Activated naive CD8-positive, alpha-beta T cell treated with anti-CD3 and anti-CD28 coated beads, Interleukin-2, amount 50 U/mL, for 24 hours (primary cell): ENCODE results near the gene PRRC2B.
"Not testable (repeated sequence)": the region's sequence is repeated elsewhere in the genome, so short reads cannot be mapped to it uniquely, and the experiment has no call there.

Experiments
- ATAC-seq: fragments of 150-1000 bp; cut with Tn5 transposase; one replicate; pipeline ENCODE4 v1.10.0; 2021
- DNase-seq: peaks from one replicate; pipeline ENCODE4 v3.0.0; 2021
- H3K27ac Mint-ChIP-seq: one replicate; pipeline ENCODE4 v1.8.0; 2021; ENCODE audit warnings: mild to moderate bottlenecking, mixed read lengths
- H3K27me3 Mint-ChIP-seq: one replicate; pipeline ENCODE4 v1.8.0; 2021; ENCODE audit warnings: mixed read lengths
- H3K36me3 Mint-ChIP-seq: one replicate; pipeline ENCODE4 v1.8.0; 2021; ENCODE audit warnings: low read depth, mixed read lengths
- H3K4me1 Mint-ChIP-seq: one replicate; pipeline ENCODE4 v1.8.0; 2021; ENCODE audit warnings: mixed read lengths
- H3K4me3 Mint-ChIP-seq: one replicate; pipeline ENCODE4 v1.8.0; 2021; ENCODE audit warnings: mild to moderate bottlenecking, moderate library complexity, mixed read lengths
- H3K9me3 Mint-ChIP-seq: one replicate; pipeline ENCODE4 v1.8.0; 2021; ENCODE audit warnings: mixed read lengths

The PRRC2B gene

DNA sequence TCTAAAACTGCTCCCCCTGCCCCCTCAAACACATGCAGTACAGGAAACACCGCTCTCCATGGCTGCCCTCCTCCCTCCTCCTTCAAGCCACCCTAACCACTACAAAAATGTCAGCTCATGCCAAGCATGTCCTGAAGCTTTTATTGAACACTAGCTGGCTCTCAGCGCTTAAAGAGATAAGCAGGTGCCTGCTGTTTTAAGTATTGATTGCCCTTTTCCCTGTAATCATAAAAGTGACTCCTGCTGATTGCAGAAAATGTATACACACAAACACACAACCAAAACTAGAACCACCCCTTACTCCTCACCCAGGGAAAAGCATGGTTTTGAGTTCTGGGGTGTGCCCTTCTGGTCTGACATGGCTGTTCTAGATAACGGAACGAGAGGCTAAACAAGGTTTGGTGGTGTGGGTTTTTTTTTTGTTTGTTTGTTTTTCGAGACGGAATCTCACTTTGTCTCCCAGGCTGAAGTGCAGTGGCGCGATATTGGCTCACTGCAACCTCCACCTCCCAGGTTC lies 140.9 kb downstream of the PRRC2B start:
- no peaks in the 10 kb centered on the region for H3K9me3 Mint-ChIP-seq
- peak overlapping the region; percentile 32 for H3K4me3 Mint-ChIP-seq

DNA sequence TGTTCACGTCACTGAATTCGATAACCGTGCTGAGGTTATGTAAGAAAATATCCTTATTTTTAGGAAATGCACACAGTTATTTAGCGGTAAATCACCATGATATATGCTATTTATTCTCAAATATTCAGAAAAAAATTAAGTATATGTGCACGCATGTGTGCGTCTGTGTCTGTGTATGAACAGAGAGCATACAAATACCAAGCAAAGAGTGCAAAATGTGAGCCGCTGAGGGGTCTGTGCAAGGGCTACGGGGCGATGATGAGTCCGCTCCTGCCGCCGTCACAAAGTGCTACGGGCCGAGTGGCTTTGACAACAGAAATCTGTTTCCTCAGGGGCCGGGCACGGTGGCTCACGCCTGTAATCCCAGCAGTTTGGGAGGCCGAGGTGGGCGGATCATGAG lies 144.1 kb downstream of the PRRC2B start:
- Mint-ChIP-seq H3K4me1 (peaks cover 25% of the 10 kb centered on the region), H3K27ac (no peak overlapping the region), H3K36me3 (no peaks in the 10 kb centered on the region), H3K27me3 (no peaks in the 10 kb centered on the region), H3K4me3 (no peak overlapping the region), H3K9me3 (peaks cover 8% of the 10 kb centered on the region)
- ATAC-seq (no peak), DNase-seq (no peak)

More for the DNA sequence above, 140.9 kb downstream of the PRRC2B start:
- ATAC-seq (no peak), DNase-seq (no peak)
- Mint-ChIP-seq H3K27me3 (no peaks in the 10 kb centered on the region), H3K36me3 (peaks cover 2% of the 10 kb centered on the region), H3K27ac (no peak overlapping the region), H3K4me1 (peaks cover 24% of the 10 kb centered on the region)

- peaks cover 6% of the 10 kb centered on the region for H3K36me3 Mint-ChIP-seq
- H3K4me1 Mint-ChIP-seq: peaks cover 21% of the 10 kb centered on the region
- ATAC-seq (no peak), DNase-seq (no peak)
- no peak overlapping the region for H3K4me3 Mint-ChIP-seq
- H3K27ac Mint-ChIP-seq: no peak overlapping the region
- peaks cover 20% of the 10 kb centered on the region for H3K9me3 Mint-ChIP-seq
- peaks cover 5% of the 10 kb centered on the region for H3K27me3 Mint-ChIP-seq
Measured at GRCh38 chr9:131539223-131539923, 145.5 kb downstream of the PRRC2B start.

DNA sequence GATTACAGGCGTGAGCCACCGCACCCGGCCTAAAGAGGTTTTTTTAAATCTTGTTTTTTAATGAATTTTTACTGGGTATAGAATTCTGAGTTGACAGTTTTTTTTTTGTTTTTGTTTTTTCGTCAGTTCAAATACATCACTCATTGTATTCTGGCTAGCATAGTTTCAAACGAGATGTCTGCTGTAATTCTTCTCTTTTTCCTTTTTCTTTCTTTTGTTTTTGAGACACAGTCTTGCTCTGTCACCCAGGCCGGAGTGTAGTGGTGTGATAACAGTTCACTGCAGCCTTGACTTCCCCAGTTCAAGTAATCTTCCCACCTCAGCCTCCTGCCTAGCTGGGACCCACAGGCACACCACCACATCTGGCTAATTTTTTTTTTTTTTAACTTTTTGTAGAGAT lies 149.3 kb downstream of the PRRC2B start:
- Mint-ChIP-seq H3K9me3 (peaks cover 24% of the 10 kb centered on the region), H3K4me3 (no peak overlapping the region), H3K27me3 (peaks cover 31% of the 10 kb centered on the region), H3K27ac (no peak overlapping the region), H3K4me1 (peaks cover 26% of the 10 kb centered on the region), H3K36me3 (peaks cover 13% of the 10 kb centered on the region)
- DNase-seq (no peak), ATAC-seq (no peak)

DNA sequence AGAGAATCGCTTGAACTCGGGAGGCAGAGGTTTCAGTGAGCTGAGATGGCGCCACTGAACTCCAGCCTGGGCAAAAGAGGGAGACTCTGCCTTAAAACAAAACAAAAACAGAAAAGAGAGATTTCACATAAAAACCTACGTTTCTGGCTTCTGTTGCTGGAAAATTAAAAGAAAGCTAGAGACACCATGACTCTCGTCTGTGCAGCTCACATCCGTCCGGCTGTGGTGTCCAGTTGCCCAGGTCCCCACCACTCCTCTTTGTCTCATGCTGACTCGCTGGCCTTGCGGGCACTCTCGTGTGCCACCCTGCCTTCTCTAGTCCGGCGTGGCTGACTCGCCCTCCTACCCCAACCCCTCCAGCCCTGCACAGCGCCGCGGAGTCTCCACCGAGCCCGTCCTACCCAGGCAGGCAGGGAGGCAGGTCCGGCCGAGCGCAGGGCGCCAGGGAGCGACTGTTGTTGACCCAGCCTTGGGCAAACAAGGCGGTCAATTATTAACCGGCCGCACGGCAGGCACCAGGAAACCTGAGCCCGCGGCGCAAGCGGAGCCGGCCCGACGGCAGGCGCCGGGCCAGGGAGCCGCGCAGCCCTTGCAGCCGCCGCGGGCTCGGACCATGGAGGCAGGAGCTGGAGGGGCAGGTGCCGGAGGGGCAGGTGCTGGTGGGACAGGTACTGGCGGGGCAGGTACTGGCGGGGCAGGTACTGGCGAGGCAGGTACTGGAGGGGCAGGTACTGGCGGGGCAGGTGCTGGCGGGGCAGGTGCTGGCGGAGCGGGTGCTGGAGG lies 151.3 kb downstream of the PRRC2B start, which contains the start of gene PRRT1B:
Gene PRRT1B, plus strand, starts transcription at position 521 of the 783 bp plus-strand sequence. Its CDS starts 93 bp downstream, at position 614.
- Mint-ChIP-seq H3K27ac (no peak within 1 kb of the TSS), H3K9me3 (peaks cover 27% of the 10 kb centered on the region), H3K4me3 (no peak within 1 kb of the TSS), H3K4me1 (peaks cover 18% of the 10 kb centered on the region), H3K36me3 (peaks cover 15% of the 10 kb centered on the region), H3K27me3 (peaks cover 50% of the 10 kb centered on the region)
- DNase-seq (no peak), ATAC-seq (no peak)

GRCh38 chr9:131545786-131546335 lies 152.0 kb downstream of the PRRC2B start:
- ATAC-seq (no peak), DNase-seq (no peak)
- Mint-ChIP-seq H3K27ac (no peak overlapping the region), H3K36me3 (peaks cover 15% of the 10 kb centered on the region), H3K4me1 (peaks cover 13% of the 10 kb centered on the region), H3K9me3 (peaks cover 27% of the 10 kb centered on the region), H3K27me3 (peaks cover 50% of the 10 kb centered on the region), H3K4me3 (no peak overlapping the region)

GRCh38 chr9:131546336-131547084 lies 152.6 kb downstream of the PRRC2B start:
- peak overlapping the region; percentile 63 for H3K4me3 Mint-ChIP-seq
- DNase-seq (no peak), ATAC-seq (no peak)
- H3K27ac Mint-ChIP-seq: no peak overlapping the region
- peaks cover 27% of the 10 kb centered on the region for H3K9me3 Mint-ChIP-seq
- peaks cover 15% of the 10 kb centered on the region for H3K36me3 Mint-ChIP-seq
- H3K4me1 Mint-ChIP-seq: peaks cover 13% of the 10 kb centered on the region
- peaks cover 50% of the 10 kb centered on the region for H3K27me3 Mint-ChIP-seq

- Mint-ChIP-seq H3K36me3 (peaks cover 10% of the 10 kb centered on the region), H3K27me3 (peaks cover 57% of the 10 kb centered on the region), H3K4me1 (peaks cover 13% of the 10 kb centered on the region)
- not testable (repeated sequence) for H3K27ac Mint-ChIP-seq, ATAC-seq, H3K4me3 Mint-ChIP-seq, H3K9me3 Mint-ChIP-seq, DNase-seq
Measured at GRCh38 chr9:131549186-131549585, 155.3 kb downstream of the PRRC2B start.
